Fibroblast of lung (primary cell): ENCODE results near the gene CHN2.

Source experiments
- EZH2 ChIP-seq: IDR thresholded peaks from 2 replicates; pipeline ENCODE4 v1.5.1; 2012; ENCODE audit warnings: low read length, control low read depth, mild to moderate bottlenecking; ENCODE audit errors: missing control alignments
- TF ChIP-seq, protein P1 (sequence below), 2 donors: IDR thresholded peaks in 1 of 2; conservative IDR thresholded peaks in 1 of 2; 1 replicate in 1 of 2; 2 replicates in 1 of 2; pipeline ENCODE4 v1.5.1; 2011 to 2012; ENCODE audit warnings: low read length in 2 of 2, control low read depth in 1 of 2, inconsistent platforms in 1 of 2, low read depth in 1 of 2, mild to moderate bottlenecking in 1 of 2

DNA sequence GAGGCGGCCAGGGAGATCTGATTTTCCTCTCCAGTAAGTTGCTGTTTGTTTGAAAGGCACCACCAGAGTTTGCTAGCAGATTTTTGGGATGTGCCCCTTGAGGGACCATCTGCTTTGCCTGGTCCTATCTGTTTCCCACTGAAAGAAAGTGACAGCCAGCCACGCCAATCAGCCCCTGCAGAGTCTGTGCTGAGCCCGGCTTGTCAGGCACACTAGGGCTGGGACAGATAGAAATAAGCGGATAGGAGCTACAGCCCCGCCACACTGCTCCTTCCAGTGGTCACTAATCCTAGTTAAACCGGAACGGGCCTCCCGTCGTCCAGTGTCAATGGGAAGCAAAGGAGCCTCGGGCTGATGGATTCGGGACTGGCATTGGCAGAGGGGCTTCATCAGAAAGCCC, 207.2 kb downstream of the CHN2 start:
- TF ChIP-seq, protein P1, sequence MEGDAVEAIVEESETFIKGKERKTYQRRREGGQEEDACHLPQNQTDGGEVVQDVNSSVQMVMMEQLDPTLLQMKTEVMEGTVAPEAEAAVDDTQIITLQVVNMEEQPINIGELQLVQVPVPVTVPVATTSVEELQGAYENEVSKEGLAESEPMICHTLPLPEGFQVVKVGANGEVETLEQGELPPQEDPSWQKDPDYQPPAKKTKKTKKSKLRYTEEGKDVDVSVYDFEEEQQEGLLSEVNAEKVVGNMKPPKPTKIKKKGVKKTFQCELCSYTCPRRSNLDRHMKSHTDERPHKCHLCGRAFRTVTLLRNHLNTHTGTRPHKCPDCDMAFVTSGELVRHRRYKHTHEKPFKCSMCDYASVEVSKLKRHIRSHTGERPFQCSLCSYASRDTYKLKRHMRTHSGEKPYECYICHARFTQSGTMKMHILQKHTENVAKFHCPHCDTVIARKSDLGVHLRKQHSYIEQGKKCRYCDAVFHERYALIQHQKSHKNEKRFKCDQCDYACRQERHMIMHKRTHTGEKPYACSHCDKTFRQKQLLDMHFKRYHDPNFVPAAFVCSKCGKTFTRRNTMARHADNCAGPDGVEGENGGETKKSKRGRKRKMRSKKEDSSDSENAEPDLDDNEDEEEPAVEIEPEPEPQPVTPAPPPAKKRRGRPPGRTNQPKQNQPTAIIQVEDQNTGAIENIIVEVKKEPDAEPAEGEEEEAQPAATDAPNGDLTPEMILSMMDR (conservative IDR thresholded peaks at IDR 0.05 in 1 of 2, IDR thresholded peaks at IDR 0.05 in 1 of 2; ENCODE audit: low read depth in 1 of 2, low read length in 2 of 2), result no peak
- no peak for TF ChIP-seq EZH2
